K562 (cell line): ENCODE data around the gene RHD. TPM values are rescaled to one million over a fixed set of nuclear protein-coding genes. Genes with fewer than 3 reads are reported as not detected.

ENCODE experiments used
- CHD2 ChIP-seq: IDR thresholded peaks from 2 replicates; pipeline ENCODE4 v1.6.1; 2011; ENCODE audit warnings: low read depth, low read length
- CREB3 ChIP-seq: fragments of 450-650 bp; conservative IDR thresholded peaks from 2 replicates; pipeline ENCODE4 v1.6.1; 2016; ENCODE audit warnings: missing genetic modification characterization, low read depth, mild to moderate bottlenecking, missing compliant biosample characterization, moderate library complexity
- FIP1L1 ChIP-seq: fragments of 200-400 bp; formaldehyde crosslinking; IDR thresholded peaks from 2 replicates; pipeline ENCODE4 v1.6.1; 2018; ENCODE audit warnings: mild to moderate bottlenecking, low read depth, low read length; ENCODE audit not compliant: poor library complexity, severe bottlenecking
- FOXJ2 ChIP-seq: fragments of 200-800 bp; sonication (Bioruptor generic); IDR thresholded peaks from 2 replicates; pipeline ENCODE4 v1.6.1; 2016; ENCODE audit warnings: missing genetic modification characterization, missing compliant biosample characterization
- FOXJ3 ChIP-seq: sonication (generic); formaldehyde crosslinking; IDR thresholded peaks from 2 replicates; pipeline ENCODE4 v1.4.0; 2020; ENCODE audit warnings: mild to moderate bottlenecking, missing genetic modification reagents
- HDAC3 ChIP-seq: fragments of 450-650 bp; IDR thresholded peaks from 2 replicates; pipeline ENCODE4 v1.6.1; 2018; ENCODE audit warnings: borderline replicate concordance, mild to moderate bottlenecking, moderate library complexity; ENCODE audit not compliant: partially characterized antibody
- HMBOX1 ChIP-seq: sonication (generic); IDR thresholded peaks from 2 replicates; pipeline ENCODE4 v1.6.1; 2016
- LEF1 ChIP-seq: fragments of 450-650 bp; IDR thresholded peaks from 2 replicates; pipeline ENCODE4 v1.6.1; 2016; ENCODE audit warnings: mild to moderate bottlenecking
- MYNN ChIP-seq, 2 experiments: sonication (generic); formaldehyde crosslinking in 1 of 2; IDR thresholded peaks; 2 replicates each; pipeline versions ENCODE4 v1.5.0 to v1.6.1; 2016 to 2020; ENCODE audit warnings: antibody characterized with exemption in 1 of 2, missing genetic modification reagents in 1 of 2
- NFRKB ChIP-seq: fragments of 450-650 bp; IDR thresholded peaks from 2 replicates; pipeline ENCODE4 v1.6.1; 2016; ENCODE audit warnings: low read depth
- NFXL1 ChIP-seq: fragments of 450-650 bp; formaldehyde crosslinking; IDR thresholded peaks from 2 replicates; pipeline ENCODE4 v1.4.0; 2021; ENCODE audit warnings: mild to moderate bottlenecking
- PHF21A ChIP-seq: fragments of 450-650 bp; IDR thresholded peaks from 2 replicates; pipeline ENCODE4 v1.6.1; 2017; ENCODE audit warnings: low read depth, borderline replicate concordance
- PYGO2 ChIP-seq: fragments of 450-650 bp; IDR thresholded peaks from 2 replicates; pipeline ENCODE4 v1.6.1; 2016; ENCODE audit warnings: mild to moderate bottlenecking, missing genetic modification characterization, moderate library complexity, missing compliant biosample characterization
- RBBP5 ChIP-seq: fragments of 200-600 bp; sonication (generic); IDR thresholded peaks from 2 replicates; pipeline ENCODE4 v1.6.1; 2012; ENCODE audit warnings: borderline replicate concordance, mild to moderate bottlenecking, low read length, control low read depth, inconsistent platforms; ENCODE audit not compliant: insufficient read depth, poor library complexity, severe bottlenecking
- SAP30 ChIP-seq: fragments of 200-600 bp; sonication (generic); IDR thresholded peaks from 2 replicates; pipeline ENCODE4 v1.6.1; 2012; ENCODE audit warnings: borderline replicate concordance, low read depth, mild to moderate bottlenecking, moderate library complexity, low read length, control low read depth, inconsistent platforms; ENCODE audit not compliant: insufficient read depth, poor library complexity, severe bottlenecking
- SMARCE1 ChIP-seq: fragments of 450-650 bp; IDR thresholded peaks from 2 replicates; pipeline ENCODE4 v1.7.1; 2016; ENCODE audit warnings: mild to moderate bottlenecking
- SP1 ChIP-seq: sonication (generic); formaldehyde crosslinking; IDR thresholded peaks from 2 replicates; pipeline ENCODE4 v1.8.1; 2022; ENCODE audit warnings: mild to moderate bottlenecking, missing genetic modification reagents
- STAG1 ChIP-seq: sonication (generic); formaldehyde crosslinking; IDR thresholded peaks from 2 replicates; pipeline ENCODE4 v1.5.0; 2020; ENCODE audit warnings: missing genetic modification reagents, borderline replicate concordance
- TRIM24 ChIP-seq, 2 experiments: fragments of 450-650 bp; IDR thresholded peaks; 2 replicates each; pipeline ENCODE4 v1.6.1; 2016
- ZBTB43 ChIP-seq: sonication (generic); formaldehyde crosslinking; IDR thresholded peaks from 2 replicates; pipeline ENCODE4 v1.8.0; 2023; ENCODE audit warnings: mild to moderate bottlenecking, missing genetic modification reagents
- ZNF146 ChIP-seq: IDR thresholded peaks from one replicate; pipeline ENCODE4 v1.6.1; 2018; ENCODE audit warnings: missing compliant biosample characterization; ENCODE audit not compliant: unreplicated experiment
- ZNF280B ChIP-seq: fragments of 250-450 bp; sonication (Bioruptor Pico); IDR thresholded peaks from 2 replicates; pipeline ENCODE4 v1.5.1; 2021; ENCODE audit warnings: mild to moderate bottlenecking
- ZNF584 ChIP-seq: fragments of 200-800 bp; sonication (Bioruptor generic); IDR thresholded peaks from 2 replicates; pipeline ENCODE4 v1.6.1; 2016; ENCODE audit warnings: low read depth, mild to moderate bottlenecking, missing genetic modification characterization, missing compliant biosample characterization
- polyA plus RNA-seq, 8 experiments: library from polyadenylated mRNA; depleted of rRNA in 4 of 8; stranded (reverse) in 5 of 8; unstranded in 3 of 8; fragments of >200 nt; fragmentation: Nextera tagmentation in 2 of 8; fragmentation: Illumina TruSeq in 1 of 8; extraction: Ambion mirVana in 2 of 8; extraction: Trizol in 1 of 8; gene quantifications; 2 replicates each; pipeline versions ENCODE4 v1.2.1 to v1.2.3, GENCODE V29; 2011 to 2014; ENCODE audit warnings: inconsistent platforms in 1 of 8, missing spikeins in 1 of 8
- total RNA-seq, 7 experiments: library from RNA; depleted of rRNA in 6 of 7; stranded (reverse); fragments of >200 nt in 6 of 7; fragmentation: Illumina TruSeq in 2 of 7; extraction: Trizol in 2 of 7; gene quantifications; 2 replicates each; pipeline versions ENCODE4 v1.2.1 to v1.2.3, GENCODE V29; 2011 to 2021; ENCODE audit warnings: low replicate concordance in 1 of 7

RHD gene
- total and polyA plus RNA-seq, 9 of the 15 experiments (the other 6 are each of a cell fraction or from before 2014, with no cell fraction given): 8.8 to 32.4 (median 15.0) TPM

GRCh38 chr1:25247024-25247828 is 25.1 kb upstream of the RHD start, which contains the start of gene RSRP1 (continued):
- TF ChIP-seq NFRKB: peak; percentile 76; the same call in 1 of the 2 replicates
- TF ChIP-seq MYNN (IDR thresholded peaks at IDR 0.05): peak; percentile 38; the same call in 1 of the 2 replicates
- TF ChIP-seq MYNN (CRISPR knock-in tag; IDR thresholded peaks at IDR 0.05): no peak
- no peak for TF ChIP-seq ZNF584 (CRISPR knock-in tag)
- TF ChIP-seq HMBOX1: no peak
- peak; percentile 81 for TF ChIP-seq FIP1L1
- peak; percentile 58; the same call in 1 of the 2 replicates for TF ChIP-seq PHF21A
- no peak for TF ChIP-seq CHD2
- no peak for TF ChIP-seq FOXJ3 (CRISPR knock-in tag)
- peak; percentile 40 to 65; a peak in 2 of 4 replicates for TF ChIP-seq TRIM24 (IDR thresholded peaks at IDR 0.05)
- peak; percentile 78; the same call in 1 of the 2 replicates for TF ChIP-seq NFXL1 (CRISPR knock-in tag)
- no peak for TF ChIP-seq HDAC3
- peak; percentile 24; the same call in 1 of the 2 replicates for TF ChIP-seq ZBTB43 (CRISPR knock-in tag)
- no peak for TF ChIP-seq ZNF146 (CRISPR knock-in tag)
- peak; percentile 89 for TF ChIP-seq RBBP5
- peak; percentile 88 for TF ChIP-seq SP1 (CRISPR knock-in tag)
- no peak; the same call in none of the 2 replicates for TF ChIP-seq LEF1
- TF ChIP-seq PYGO2: no peak
- TF ChIP-seq FOXJ2 (tag): no peak; the same call in 1 of the 2 replicates
- 0 out of 2 replicates have a peak, but pooled peaks have one; percentile 71 for TF ChIP-seq ZNF280B (CRISPR knock-in tag)
- no peak for TF ChIP-seq STAG1 (CRISPR knock-in tag)
- TF ChIP-seq SAP30: peak; percentile 90
- no peak for TF ChIP-seq CREB3 (tag)
- TF ChIP-seq SMARCE1: peak; percentile 52; the same call in 1 of the 2 replicates
